Glutamatergic neuron (in vitro differentiated cells): Measurements from ENCODE around the gene GCNA. TPM values are rescaled to one million over a fixed set of nuclear protein-coding genes. Genes with fewer than 3 reads are reported as not detected.
A peak's percentile ranks its signal among the peaks of the same experiment; 100 is the strongest.

Experiments
- DNase-seq: peaks from one replicate; pipeline ENCODE4 v3.0.0; 2022
- H3K27ac Mint-ChIP-seq: one replicate; pipeline ENCODE4 v1.8.0; 2020; ENCODE audit warnings: mild to moderate bottlenecking, mixed read lengths, inconsistent platforms; ENCODE audit not compliant: unreplicated experiment
- H3K27me3 Mint-ChIP-seq: one replicate; pipeline ENCODE4 v1.8.0; 2020; ENCODE audit warnings: mild to moderate bottlenecking, moderate library complexity, mixed read lengths, inconsistent platforms; ENCODE audit not compliant: unreplicated experiment
- H3K36me3 Mint-ChIP-seq: one replicate; pipeline ENCODE4 v1.8.0; 2020; ENCODE audit warnings: mild to moderate bottlenecking, mixed read lengths, inconsistent platforms; ENCODE audit not compliant: unreplicated experiment
- H3K4me1 Mint-ChIP-seq: one replicate; pipeline ENCODE4 v1.8.0; 2020; ENCODE audit warnings: mild to moderate bottlenecking, low read depth, mixed read lengths, inconsistent platforms; ENCODE audit not compliant: unreplicated experiment
- H3K4me3 Mint-ChIP-seq: one replicate; pipeline ENCODE4 v1.8.0; 2020; ENCODE audit warnings: mild to moderate bottlenecking, mixed read lengths, inconsistent platforms; ENCODE audit not compliant: unreplicated experiment
- H3K9me3 Mint-ChIP-seq: one replicate; pipeline ENCODE4 v1.8.0; 2020; ENCODE audit warnings: mild to moderate bottlenecking, moderate library complexity, mixed read lengths, inconsistent platforms; ENCODE audit not compliant: unreplicated experiment
- total RNA-seq: library from RNA; stranded (reverse); fragmentation: NEBNext Ultra II Directional; extraction: Animal tissue kit (Norgen Biotek cat#: 25700); gene quantifications from one replicate; pipeline ENCODE4 v1.2.1, GENCODE V29; 2021; ENCODE audit not compliant: unreplicated experiment
- TF ChIP-seq, protein P1 (sequence below): fragments of 200-600 bp; sonication (generic); IDR thresholded peaks from one replicate; pipeline ENCODE4 v1.5.0; 2021; ENCODE audit not compliant: partially characterized antibody, unreplicated experiment

GCNA gene
- total RNA-seq, 1 donor from 2014 or later: 2.5 TPM

GRCh38 chrX:71541210-71542022, 36.8 kb upstream of the GCNA start:
- Mint-ChIP-seq H3K9me3 (no peaks in the 10 kb centered on the region), H3K4me1 (peaks cover 6% of the 10 kb centered on the region), H3K36me3 (no peaks in the 10 kb centered on the region), H3K27me3 (no peaks in the 10 kb centered on the region), H3K27ac (peak overlapping the region; percentile 13), H3K4me3 (peak overlapping the region; percentile 3)
- TF ChIP-seq, protein P1, sequence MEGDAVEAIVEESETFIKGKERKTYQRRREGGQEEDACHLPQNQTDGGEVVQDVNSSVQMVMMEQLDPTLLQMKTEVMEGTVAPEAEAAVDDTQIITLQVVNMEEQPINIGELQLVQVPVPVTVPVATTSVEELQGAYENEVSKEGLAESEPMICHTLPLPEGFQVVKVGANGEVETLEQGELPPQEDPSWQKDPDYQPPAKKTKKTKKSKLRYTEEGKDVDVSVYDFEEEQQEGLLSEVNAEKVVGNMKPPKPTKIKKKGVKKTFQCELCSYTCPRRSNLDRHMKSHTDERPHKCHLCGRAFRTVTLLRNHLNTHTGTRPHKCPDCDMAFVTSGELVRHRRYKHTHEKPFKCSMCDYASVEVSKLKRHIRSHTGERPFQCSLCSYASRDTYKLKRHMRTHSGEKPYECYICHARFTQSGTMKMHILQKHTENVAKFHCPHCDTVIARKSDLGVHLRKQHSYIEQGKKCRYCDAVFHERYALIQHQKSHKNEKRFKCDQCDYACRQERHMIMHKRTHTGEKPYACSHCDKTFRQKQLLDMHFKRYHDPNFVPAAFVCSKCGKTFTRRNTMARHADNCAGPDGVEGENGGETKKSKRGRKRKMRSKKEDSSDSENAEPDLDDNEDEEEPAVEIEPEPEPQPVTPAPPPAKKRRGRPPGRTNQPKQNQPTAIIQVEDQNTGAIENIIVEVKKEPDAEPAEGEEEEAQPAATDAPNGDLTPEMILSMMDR: no peak
- no peak for DNase-seq

DNA sequence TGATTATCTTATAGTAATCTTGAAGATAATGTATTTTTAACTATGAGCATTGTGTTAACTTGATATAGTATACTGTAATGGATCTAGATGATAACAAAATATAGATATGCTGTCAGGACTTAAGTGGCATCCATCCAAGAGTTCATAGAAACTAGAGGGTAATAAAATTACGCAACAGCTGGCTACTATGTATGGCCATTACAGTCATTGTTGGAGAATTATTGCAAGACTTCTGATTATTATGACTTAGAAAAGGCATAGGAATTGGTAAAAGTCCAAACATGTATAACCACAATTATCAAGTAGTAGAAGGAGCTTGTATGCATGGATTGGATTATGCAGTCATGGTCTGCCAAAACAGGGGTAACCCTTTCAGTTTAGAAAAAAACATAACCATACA, 35.8 kb upstream of the GCNA start:
- Mint-ChIP-seq H3K27me3 (no peaks in the 10 kb centered on the region), H3K36me3 (no peaks in the 10 kb centered on the region), H3K27ac (no peak overlapping the region), H3K4me3 (no peak overlapping the region), H3K4me1 (peaks cover 6% of the 10 kb centered on the region), H3K9me3 (no peaks in the 10 kb centered on the region)
- no peak for DNase-seq
- TF ChIP-seq, protein P1: no peak

DNA sequence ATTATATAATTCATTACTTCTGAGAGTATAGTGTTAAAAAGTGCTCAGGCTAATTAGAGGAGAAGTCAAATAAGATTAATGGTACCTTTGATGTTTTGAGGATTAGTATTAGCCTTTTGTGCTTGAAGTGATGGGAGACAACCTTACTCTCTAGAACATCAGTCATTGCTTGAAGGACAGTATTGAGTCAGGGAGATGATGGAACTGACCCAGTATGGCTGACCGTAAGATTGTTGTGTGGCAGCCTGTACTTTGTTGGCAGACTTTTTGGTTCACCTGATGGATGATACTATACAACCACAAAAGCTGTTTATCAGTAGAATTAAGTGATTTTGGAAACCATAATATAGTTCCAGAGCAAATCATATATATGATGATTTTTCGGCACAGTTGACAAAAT, 35.4 kb upstream of the GCNA start:
- Mint-ChIP-seq H3K36me3 (no peaks in the 10 kb centered on the region), H3K27ac (no peak overlapping the region), H3K4me3 (no peak overlapping the region), H3K9me3 (no peaks in the 10 kb centered on the region), H3K27me3 (no peaks in the 10 kb centered on the region), H3K4me1 (peaks cover 6% of the 10 kb centered on the region)
- DNase-seq: no peak
- TF ChIP-seq, protein P1: no peak

- H3K27ac Mint-ChIP-seq: no peak overlapping the region
- DNase-seq: no peak
- TF ChIP-seq, protein P1: no peak
- no peaks in the 10 kb centered on the region for H3K27me3 Mint-ChIP-seq
- no peaks in the 10 kb centered on the region for H3K36me3 Mint-ChIP-seq
- peaks cover 6% of the 10 kb centered on the region for H3K4me1 Mint-ChIP-seq
- H3K9me3 Mint-ChIP-seq: no peaks in the 10 kb centered on the region
- H3K4me3 Mint-ChIP-seq: no peak overlapping the region
Measured at GRCh38 chrX:71543316-71543715, 34.9 kb upstream of the GCNA start.

DNA sequence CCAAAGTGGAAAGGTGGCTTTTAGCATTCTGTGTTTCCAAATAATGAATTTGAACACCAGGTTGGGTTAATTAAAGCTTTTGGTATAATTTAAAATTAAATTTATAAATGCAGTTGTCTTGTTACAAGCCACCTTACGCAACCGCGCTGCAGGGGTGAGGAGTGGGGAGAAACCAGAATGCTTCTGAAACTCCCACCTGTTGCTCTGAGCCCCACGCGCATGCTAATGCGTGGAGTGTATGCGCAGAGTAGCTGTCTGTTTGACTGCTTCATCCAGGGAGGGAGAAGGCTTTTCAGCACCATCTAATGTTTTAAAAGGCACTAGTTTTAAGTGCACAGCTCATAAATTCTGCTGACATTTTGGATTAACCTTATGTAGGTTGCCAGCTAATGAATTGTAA, 32.9 kb upstream of the GCNA start:
- H3K27me3 Mint-ChIP-seq: no peaks in the 10 kb centered on the region

More for the DNA sequence above, 32.9 kb upstream of the GCNA start:
- Mint-ChIP-seq H3K4me3 (no peak overlapping the region), H3K36me3 (no peaks in the 10 kb centered on the region), H3K9me3 (no peaks in the 10 kb centered on the region), H3K4me1 (peaks cover 6% of the 10 kb centered on the region), H3K27ac (no peak overlapping the region)
- no peak for DNase-seq
- TF ChIP-seq, protein P1: no peak
